NCI-H2171 (cell line): ENCODE results near the gene NACC1.
A peak's percentile ranks its signal among the peaks of the same experiment; 100 is the strongest.
"Not testable (repeated sequence)": the region's sequence is repeated elsewhere in the genome, so short reads cannot be mapped to it uniquely, and the experiment has no call there.

Experiments
- DNase-seq: peaks from one replicate; lab custom pipeline; 2025; lab: John Stamatoyannopoulos, UW

NACC1 gene

DNA sequence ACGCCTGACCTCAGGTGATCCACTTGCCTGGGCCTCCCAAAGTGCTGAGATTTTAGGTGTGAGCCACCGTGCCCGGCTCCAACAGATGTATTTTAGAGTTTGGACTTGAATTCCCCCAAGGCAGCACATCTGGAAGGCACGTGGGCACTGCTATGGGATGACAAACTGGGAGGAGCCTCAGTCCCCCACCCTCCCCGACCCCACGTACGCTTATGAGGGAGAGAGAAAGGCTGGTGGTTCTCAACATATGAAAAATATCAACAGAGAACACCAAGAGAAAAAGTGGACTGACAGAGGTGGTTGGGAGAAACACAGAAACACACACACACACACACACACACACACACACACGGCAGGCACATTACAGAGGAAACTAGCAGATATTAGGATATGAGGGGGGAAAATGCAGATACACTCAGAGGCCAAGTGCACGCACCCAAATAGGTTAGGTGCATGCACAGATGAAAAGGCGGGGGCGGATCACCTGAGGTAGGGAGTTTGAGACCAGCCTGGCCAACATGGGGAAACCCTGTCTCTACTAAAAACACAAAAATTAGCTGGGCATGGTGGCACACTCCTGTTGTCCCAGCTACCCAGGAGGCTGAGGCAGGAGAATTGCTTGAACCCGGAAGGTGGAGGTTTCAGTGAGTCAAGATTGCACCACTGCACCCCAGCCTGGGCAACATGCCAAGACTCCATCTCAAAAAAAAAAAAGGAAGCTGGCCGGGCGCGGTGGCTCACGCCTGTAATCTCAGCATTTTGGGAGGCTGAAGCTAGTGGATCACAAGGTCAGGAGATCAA lies 28.9 kb downstream of the NACC1 start:
- no peak for DNase-seq

DNA sequence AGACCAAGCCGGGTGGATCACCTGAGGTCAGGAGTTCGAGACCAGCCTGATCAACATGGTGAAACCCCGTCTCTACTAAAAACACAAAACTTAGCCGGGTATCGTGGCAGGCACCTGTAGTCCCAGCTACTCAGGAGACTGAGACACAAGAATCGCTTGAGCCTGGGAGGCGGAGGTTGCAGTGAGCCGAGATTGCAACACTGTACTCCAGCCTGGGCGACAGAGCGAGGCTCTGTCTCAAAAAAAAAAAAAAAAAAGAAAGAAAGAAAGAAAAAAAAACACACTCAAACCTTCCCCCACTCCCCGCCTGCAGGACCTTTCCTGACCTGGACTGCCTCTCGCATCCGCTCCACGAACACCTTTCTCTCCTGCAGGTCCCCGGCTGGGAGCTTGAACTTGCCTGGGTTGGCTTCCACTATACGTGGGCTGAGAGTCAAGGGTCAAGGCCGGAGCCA lies 31.1 kb downstream of the NACC1 start:
- not testable (repeated sequence) for DNase-seq

DNA sequence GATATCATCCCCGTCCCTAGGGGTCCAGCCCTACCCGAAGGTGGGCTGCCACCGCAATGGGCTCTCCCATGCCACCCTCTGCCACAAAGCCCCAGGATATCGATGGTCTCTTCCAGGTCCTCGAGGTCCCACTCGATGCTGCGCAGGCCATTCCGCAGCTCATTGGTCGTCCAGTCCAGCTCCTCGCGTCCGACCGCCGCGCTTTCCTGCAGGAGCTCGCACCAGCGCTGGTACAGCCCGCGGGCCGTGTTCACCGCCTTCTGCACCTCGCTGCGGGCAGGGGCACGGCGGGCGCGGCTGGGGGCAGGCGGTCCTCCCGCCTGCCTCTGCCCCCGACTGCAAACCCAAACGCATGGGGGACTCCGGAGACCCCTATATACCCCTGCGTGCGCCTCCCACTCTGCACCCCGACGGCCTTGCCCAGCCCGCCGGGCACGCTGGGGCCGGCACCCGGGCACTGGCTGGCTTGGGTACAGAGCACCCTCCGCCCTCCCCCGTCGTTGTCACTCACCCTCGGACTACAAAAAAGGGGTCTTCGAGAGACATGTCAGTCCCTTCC lies 31.6 kb downstream of the NACC1 start:
- DNase-seq, result no peak

DNA sequence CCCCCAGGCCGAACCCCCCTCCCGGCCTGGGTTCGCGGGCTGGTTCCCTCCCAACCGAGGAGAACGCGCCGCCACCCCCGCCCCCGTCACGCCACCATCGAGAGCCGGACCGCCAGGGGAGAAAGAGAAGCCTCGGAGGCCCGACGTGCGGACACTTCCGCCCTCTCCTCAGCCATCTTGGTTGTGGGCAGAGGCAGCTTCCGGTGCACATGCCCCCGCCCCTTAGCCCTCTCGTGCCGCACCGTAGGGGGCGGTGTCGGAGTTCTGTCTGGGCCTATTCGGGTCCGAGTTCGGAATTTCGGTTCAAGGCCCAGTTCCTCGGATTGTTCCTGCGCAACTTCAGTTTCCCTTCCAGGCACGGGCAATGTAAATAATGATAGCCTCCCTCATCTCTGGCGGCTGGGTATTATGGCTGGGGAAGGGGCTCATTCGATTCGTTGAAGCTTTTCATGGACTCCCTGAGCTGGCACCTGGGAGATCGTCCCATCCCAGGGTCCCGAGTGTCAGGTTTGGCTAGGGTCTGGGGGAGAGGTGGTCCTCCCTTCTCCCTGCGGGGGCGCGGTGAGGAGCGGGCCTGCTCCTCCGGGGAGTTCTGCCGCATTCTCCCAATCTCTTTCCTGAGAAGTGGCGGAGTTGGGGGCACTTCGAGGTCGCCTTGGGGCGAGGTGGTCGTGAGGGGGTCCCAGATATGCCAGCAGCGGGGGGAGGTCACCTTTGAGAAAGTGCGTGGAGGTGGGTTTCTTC lies 32.3 kb downstream of the NACC1 start, which contains the start of the genes IER2 and STX10:
Gene IER2 (plus strand): TSS at position 225 of the 744 bp plus-strand sequence. CDS start 2,776 bp downstream, outside the sequence.
Gene STX10 (minus strand): TSS at position 189 of the 744 bp plus-strand sequence. CDS start 202 bp downstream, outside the sequence.
- peak; percentile 84 for DNase-seq

DNA sequence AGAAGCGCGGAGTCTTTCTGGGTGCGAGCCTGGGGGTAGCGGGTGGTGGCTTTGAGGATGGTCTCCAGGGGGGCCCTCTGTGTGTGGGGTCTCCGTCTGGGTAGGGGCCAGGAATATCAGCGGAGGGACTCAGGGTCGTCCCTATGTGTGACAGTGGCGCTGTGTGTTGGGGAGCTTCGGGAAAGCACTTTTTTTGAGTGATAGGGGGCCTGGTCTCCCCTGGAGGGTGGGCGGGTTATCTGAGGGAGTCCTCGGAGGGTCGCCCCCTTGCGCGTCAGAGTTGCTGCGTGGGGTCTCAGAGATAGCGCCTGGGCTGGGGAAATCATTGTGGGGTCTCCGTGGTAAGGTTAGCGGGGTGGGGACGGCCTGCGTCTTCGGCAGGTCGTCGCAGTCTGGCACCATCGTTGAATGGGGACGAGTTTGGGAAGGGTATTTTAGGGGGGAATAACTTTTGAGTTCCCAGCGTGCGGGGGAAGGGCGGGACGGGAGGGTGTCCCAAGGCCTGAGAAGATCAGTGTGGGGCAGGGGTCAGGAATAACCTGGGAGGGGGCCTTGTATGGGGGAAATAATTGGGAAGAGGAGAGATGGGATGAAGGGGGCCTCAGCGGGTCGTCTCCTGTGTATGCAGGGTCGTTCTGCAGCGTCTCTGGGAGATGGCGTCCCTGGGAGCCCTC lies 33.0 kb downstream of the NACC1 start:
- DNase-seq, result no peak

DNA sequence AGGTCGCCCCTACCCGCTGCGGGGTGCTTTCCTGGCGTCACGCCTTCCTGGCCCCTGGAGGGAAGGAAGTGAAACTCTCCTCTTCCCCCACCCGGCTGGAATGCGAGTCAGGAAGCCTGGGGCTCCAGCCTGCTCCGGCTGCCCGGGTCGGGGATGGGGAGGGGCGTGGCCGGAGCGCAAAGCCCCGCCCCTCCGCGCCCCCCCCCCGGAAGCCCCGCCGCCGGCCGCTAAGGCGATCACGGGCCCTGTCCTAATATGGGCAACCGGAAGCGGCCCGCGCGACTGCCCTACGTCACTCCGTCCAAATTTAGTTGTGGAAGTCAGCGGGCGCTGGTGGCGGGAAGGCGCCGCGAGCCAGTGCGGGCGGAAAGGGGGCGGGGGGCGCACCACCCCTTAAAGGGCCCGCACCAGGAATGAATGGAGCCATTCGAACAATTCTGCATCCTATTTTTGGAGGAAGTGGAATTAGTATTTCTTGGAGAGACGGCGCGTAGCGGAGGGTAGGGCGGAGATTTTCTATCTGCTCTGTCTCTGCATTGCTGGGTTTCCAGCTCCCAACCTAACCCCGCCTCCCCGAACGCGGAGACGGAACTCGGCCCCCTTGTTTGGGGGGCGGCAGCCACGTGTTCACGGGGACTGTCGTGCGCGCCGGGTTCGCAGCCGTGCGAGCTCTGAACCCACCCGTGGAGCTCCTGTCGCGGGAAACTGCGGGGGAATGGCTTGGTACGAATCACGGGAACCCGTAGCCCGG lies 33.7 kb downstream of the NACC1 start:
- DNase-seq, result peak; percentile 96

DNA sequence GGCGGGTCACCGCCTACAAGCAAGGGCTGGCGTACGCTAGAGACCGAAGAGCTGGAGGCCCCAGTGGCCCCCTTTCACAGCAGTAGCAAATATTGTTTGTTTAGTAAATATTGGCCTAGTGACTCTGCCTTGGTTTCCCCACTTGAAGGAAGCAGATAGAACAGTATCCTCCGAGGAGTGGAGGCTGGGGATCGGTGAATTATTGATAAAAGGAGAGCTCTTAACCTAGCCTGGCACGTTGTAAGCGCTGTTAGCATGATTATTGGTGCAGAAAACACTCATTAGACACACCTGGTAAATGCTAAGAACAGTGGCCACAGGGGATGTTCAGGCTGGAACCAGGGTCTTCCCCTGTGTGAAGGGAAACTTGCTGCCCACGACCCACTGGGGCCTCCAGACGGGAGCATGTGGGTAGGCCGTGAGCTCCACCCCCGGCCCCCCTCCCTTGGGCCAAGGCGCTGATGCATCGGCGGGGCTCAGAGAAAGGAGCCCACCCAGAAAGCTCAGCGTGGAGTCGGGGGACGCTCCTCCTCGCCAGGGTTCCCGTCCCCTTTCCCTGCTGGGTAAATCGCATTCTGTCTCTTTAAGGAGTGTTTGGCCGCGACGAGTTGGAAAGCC lies 34.4 kb downstream of the NACC1 start:
- peak; percentile 95 for DNase-seq

DNA sequence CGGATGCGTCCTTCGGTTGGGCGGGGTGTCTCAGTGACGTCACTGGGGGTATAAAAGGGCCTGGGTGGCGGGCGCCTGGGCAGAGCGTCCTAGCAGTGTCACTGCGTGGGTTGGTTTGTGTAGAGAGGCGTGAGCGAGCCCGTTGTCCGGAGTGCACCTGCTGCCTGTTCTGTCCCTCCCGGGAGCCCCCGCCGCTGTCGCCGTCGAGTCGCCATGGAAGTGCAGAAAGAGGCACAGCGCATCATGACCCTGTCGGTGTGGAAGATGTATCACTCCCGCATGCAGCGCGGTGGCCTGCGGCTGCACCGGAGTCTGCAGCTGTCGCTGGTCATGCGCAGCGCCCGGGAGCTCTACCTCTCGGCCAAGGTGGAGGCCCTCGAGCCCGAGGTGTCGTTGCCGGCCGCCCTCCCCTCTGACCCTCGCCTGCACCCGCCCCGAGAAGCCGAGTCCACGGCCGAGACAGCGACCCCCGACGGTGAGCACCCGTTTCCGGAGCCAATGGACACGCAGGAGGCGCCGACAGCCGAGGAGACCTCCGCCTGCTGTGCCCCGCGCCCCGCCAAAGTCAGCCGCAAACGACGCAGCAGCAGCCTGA lies 35.0 kb downstream of the NACC1 start:
- DNase-seq, result no peak

DNA sequence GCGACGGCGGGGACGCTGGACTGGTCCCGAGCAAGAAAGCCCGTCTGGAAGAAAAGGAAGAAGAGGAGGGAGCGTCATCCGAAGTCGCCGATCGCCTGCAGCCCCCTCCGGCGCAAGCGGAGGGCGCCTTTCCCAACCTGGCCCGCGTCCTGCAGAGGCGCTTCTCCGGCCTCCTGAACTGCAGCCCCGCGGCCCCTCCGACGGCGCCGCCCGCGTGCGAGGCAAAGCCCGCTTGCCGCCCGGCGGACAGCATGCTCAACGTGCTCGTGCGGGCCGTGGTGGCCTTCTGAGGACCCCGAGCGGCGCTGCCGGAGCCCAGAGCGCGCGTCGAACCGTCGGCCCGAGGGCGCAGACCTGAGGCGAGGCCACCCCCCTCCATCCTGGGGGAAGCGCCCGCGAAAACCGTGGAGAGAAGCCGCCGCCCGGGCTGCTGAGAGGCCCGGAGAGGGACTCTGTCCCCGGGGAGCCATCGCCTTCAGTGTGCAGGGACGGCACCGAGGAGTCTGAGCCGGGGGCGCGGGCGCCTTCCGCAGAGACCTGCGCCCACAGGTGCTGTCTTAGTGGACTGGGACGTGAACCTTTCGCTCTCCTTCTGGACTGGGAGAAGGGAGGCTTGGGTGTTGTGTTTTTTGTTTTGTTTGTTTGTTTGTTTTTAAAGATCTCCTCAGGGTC lies 35.6 kb downstream of the NACC1 start:
- peak; percentile 32 for DNase-seq

DNA sequence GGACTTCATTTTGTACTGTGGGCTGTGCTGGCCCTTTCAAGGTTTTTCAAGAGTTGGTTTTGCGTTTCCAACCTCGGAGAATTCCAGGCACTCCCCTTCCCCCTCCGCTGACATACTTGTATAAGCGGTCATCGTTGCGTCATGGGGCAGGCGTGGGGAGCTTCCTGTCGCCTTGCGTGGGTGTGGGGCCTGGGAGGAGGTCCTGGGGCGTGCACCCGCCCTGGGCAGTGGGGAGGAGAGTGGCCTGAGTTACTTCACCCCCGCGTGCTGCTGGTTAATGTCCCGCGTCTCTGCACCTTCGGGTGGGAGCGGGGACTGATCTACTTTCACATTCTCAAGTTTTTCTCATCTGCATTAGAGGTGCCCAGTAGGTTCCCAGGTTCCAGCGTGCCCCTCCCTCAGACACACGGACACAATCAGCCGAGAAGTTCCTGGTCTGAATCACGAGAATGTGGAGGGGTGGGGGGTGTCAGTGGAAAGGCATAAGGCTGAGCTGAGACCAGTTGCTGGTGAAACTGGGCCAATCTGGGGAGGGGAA lies 36.2 kb downstream of the NACC1 start:
- peak; percentile 42 for DNase-seq

DNA sequence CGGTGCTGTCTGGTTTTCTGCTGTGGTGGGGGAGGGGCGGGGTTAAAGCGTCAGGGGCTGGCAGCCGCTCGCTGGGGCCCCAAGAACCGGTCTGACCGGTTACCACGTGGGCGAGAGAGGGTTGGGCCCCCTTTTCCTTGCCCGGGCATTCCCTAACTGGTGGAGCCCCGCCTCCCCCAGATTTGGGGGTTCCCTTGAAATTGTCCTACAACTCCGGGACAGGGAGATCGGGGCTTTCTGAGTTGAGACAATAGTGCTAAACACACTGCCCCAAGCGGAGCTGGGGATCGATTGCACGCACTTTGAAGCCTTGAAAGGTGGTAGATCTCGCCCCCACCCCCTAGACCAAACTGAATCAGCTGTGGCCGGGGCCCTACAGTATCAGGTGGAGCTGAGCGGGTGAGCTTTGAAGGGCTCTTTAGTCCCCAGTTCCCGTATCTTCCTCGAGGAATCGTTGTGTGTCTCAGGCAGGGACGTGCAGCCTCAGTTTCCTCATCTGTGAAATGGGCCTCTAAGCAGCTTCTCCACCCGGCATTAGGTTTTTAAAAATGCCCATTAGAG lies 36.9 kb downstream of the NACC1 start:
- DNase-seq, result peak; percentile 64

DNA sequence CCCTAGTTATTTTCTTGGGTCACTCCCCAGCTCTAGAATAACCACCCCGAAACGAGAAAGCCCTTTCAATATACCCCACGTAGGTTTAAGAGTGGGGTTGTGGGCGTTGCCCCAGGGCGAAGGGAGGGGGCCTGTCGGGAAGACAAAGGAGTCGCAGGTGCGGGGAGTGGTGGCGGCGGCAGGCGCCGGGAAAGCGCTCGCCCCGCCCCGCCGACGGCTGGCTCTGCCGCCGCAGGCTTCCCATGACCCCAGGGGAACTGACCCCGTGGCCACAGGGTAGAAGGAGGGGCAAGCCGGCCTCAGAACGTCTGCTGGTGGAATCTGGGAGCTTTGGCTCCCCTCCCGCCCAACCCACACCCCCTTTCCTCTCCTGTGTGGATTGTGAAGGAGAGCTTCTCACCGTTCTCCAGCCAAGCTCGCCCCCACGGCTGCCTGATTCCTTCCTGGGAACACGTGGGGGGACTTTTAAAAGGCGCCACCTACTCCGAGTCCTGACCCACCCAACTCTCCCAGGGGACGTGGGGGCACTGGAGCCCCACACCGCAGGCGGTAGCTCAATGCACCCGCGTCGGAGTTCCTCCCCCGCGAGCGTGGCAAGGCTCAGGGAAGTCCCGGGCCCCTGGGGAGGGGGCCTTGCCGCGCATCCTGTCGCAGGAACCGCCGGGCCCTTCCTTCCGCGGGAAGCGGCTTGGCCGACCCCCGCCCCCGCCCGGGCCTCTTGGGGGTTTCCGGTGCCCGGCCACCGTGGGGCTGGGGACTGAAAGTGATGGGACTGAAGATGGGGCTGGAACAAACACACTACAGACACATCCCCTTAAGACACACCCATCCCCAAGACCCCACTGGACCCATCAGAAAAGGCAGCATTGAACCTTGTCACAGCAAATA lies 37.7 kb downstream of the NACC1 start:
- peak; percentile 77 for DNase-seq

DNA sequence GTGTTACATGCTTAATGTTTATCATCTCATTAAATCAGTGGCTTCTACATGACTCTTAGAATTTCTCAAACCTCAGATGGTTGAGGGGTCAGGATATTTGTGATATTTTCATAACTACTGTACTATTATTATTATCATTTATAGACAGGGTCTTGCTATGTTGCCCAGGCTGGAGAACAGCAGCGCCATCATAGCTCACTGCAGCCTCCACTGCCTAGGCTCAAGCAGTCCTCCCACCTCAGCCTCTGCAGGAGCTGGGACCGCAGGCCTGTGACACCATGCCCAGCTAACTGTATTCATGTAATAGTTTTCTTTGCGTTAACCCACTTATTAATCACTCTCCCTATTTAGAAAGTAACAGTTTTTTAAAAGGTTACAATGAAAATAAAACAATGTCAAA lies 41.6 kb downstream of the NACC1 start:
- DNase-seq, result no peak

DNA sequence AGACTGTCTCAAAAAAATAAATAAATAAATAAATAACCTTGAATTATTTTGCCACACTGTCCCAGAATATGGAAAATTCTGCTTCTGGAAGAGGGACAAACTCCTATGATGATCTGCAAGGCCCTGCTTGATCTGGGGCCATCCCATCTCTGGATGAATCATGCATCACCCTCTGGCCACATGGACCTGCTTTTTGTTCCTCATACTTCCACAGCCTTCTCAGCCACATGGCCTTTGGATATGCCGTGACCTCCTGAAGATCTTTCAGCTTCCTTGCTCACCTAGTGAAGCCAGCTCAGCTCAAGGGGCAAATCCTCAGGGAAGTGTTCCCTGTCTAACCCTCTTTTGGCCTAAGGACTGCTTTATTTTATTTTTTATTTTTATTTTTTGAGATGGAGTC lies 42.5 kb downstream of the NACC1 start:
- DNase-seq, result no peak

DNA sequence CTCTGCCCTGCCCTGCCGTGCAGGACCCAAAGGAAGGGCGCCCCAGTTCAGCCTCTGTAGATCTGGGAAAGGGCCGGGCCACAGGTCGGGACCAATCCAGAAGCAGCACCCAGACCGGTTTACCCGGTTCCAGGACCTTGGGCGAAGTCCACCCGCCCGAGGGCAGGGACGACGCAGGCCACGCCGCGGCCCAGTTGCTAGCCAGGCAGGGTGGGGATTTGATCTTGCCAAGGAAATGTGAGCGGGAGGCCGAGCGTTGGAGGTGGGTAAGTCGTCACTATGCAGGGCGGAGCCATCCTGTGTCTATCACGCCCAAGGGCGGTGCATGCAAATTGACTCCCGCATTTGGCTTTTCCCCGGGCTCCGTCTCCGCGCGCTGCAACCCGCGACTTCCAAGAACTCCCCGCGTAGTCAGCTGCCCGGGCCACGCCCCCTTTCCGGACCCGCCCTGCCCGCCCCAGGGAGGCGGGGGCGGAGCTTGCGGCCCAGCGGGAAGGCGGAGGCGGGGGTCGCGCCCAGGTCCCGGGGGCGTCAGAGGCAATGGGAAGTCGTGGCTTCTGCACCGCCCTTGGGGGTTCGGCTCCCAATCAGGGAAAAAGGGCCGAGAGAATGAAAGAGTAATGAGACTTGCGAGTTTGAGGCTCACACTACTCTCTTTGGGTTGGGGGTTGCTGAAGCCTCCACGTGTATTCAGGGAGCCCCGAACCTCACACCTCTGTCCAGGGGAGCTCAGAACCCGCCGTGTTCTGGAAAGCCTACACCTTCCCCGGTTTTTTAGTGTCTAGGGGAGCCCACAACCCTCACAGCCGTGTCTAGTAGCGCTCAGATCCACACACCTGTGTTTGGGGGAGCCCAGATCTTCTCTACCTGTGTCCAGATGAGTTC lies 44.9 kb downstream of the NACC1 start:
- DNase-seq, result peak; percentile 95

DNA sequence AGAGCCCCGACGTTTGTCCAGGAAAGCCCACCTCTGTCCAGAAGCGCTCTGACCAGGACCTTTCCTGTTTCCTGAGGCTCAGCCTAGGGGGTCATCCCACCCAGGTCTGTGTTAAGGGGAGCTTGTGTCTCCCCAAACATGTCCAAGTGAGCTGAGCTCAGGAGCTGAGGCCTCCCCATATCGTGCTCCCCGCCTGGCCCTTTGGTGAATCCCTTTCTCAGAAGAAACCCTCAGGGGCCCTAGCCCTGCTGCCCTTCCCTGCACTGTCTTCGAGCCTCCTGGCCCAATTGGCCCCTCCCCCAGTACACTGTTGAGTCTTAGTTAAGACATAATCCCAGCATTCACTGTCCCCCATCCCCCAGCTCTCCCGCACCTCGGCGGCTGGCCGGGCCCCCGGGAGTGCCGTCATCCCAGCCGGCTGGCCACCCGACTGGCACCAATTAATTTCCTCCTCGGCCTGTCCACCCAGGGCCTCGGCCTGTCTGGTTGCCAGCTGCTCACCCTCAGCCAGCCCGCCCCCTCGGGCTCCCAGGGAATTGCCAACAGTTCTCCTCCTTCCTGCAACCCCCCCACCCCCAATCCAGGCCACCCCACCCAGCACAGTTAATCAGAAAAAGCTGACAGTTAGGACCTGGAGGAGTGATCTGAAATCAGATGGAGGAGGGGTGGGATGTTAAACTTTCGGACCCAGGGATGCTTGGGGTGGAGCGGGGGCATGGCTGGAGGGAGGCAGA lies 45.7 kb downstream of the NACC1 start:
- no peak for DNase-seq
